HG02840 (cell line): ENCODE measurements around the gene IMMP1L.

Experiments
- ATAC-seq: cut with Tn5 transposase; IDR thresholded peaks from one replicate; pipeline ENCODE4 v1.9.1; 2021; ENCODE audit warnings: mild to moderate bottlenecking, moderate library complexity, moderate number of reproducible peaks; ENCODE audit not compliant: unreplicated experiment, low FRiP score

The IMMP1L gene

GRCh38 chr11:31477528-31478222 lies 31.7 kb downstream of the IMMP1L start:
- no peak for ATAC-seq

GRCh38 chr11:31474083-31474482 lies 35.3 kb downstream of the IMMP1L start:
- ATAC-seq = no peak

GRCh38 chr11:31464436-31464835 lies 45.0 kb downstream of the IMMP1L start:
- ATAC-seq = no peak

DNA sequence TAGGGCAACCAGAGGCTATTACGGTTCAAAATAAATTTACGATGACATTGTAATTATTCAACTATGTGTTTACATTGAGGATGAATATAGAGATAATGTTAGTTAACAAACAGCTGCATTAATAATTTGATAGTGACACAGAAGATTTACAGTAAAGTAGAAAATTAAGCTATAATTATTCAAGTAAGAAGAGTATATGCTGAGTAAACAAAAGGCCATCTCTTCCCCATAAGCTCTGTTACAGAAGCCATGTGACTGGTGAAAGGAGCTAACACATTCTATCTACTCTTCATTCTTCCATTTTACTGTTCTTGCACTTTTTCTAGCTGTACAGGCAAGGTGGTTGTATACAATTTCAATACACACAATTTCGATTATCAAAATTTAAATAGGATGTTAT lies 54.2 kb downstream of the IMMP1L start:
- no peak for ATAC-seq

DNA sequence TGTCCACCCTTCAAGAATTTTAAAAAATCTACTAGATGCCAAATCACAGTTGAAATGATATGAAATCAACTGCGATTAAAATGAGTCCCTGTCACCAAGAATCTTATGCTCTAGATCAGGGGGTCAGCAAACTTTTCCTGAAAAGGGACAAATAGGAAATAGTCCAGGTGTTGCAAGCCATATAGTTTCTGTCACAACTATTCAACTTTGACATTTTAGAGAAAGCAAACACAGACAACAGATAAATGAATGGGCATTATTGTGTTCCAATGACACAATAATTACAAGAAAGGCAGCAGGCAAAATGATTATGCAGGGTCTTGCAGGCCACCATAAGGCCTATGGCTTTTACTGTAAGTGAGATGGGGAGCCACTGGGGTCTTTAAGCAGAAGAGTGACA lies 58.6 kb downstream of the IMMP1L start:
- ATAC-seq = no peak

DNA sequence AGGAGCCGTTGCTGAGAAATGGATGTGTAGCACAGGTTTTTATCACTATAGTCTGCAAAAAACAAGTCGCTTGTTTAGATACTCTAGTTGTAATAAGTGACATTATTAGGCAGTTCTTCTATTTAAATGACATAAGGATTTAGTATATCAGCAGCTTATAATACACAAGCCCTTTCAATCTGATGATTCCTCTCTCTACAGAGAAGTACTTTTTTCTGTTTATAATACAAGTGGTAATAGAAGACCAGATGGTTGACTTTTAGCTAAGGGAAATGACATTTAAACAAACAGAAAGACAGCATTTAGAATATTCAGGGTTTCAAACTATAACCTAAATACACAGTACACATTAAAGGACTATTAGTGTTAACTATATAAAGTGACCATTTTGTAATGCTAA lies 60.4 kb downstream of the IMMP1L start:
- ATAC-seq = no peak

- no peak for ATAC-seq
Measured at GRCh38 chr11:31445621-31446020, 63.8 kb downstream of the IMMP1L start.

GRCh38 chr11:31443802-31444201 lies 65.6 kb downstream of the IMMP1L start:
- no peak for ATAC-seq

GRCh38 chr11:31442086-31442485 lies 67.3 kb downstream of the IMMP1L start:
- ATAC-seq = no peak

DNA sequence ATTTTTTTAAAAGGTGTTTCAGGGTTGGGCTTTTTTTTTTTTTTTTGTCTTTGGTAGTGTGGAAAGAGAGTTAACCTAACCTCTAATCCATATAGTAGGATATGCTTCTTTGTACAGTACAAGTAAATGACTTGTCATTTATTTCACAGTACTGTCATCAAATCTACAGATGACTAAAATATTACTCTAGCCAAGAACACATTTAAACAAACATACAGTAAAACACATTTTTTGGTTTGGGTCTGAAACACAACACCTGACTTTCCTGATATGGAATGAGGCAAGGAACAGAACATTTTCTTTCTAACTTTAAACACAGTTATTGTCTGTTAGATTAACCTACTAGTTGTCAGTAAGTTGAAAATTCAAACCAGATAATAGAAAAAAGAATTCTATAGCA lies 68.1 kb downstream of the IMMP1L start:
- no peak for ATAC-seq

DNA sequence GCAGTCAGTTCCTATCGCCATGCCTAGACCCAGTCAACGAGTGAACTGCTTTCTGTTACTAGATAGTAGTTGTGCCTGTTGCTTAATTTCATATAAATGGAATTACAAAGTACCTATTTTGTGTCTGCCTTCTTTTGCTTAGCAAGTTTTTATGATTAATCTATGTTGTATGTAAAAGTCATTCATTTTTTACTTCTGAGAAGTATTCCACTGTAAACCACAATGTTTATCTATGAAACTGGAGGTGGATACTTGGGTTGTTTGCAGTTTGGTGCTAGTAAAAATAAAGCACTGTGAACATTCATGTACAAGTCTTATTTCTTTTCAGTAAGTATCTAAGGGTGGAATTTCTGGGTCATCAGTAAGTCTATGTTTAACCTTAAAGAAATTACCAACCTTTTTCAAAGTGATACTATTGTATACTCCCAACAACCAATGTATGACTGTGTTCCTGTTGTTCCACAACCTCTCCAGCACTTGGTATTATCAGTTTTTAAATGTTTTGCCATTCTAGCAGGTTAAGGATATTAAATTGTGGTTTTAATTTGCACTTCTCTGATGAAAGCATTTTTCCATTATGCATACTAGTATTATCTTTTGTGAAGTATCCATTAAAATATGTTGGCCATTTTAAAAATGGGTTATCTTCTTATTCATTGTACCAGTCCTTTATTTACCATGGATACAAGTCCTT lies 71.5 kb downstream of the IMMP1L start:
- no peak for ATAC-seq

DNA sequence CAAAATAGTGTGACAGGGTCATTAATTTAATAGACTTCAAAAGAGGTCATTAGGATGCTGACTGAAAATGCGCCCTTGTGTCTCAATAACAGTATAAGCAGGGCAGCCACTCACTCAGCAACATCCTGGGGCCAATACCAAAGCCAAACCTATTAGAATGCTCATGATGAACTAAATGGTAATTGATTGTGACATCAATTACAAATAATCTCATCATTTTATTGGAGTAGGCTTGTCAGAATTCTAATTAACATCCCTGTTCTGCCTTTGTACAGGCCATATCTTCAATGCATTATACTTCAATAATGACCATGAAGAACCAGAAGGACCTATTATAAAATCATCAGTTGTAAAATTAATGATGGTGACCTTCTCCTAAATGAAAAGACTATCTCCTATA lies 75.6 kb downstream of the IMMP1L start:
- ATAC-seq = no peak

GRCh38 chr11:31424652-31425051 lies 84.8 kb downstream of the IMMP1L start:
- no peak for ATAC-seq

- no peak for ATAC-seq
Measured at GRCh38 chr11:31422703-31423102, 86.7 kb downstream of the IMMP1L start.

DNA sequence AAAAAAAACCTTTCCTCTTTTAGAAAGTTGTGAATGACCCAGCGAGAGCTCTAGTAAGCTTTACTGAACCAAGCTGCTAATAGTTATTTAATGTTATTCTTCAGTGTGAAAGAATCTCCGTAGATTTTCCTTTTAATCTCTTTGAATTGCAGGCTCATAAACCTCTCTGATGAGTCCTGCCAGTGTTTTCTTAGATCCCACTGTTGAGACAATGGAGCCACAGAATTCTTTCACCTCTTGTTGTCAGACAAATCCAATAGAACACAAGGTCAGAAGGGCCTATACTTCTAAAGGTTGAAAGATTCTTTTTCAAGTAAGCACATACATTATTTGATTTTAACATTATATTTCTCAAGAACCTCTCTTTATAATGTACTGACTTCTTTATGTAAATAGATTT lies 87.6 kb downstream of the IMMP1L start:
- no peak for ATAC-seq

GRCh38 chr11:31419669-31420068 lies 89.8 kb downstream of the IMMP1L start:
- ATAC-seq = no peak

DNA sequence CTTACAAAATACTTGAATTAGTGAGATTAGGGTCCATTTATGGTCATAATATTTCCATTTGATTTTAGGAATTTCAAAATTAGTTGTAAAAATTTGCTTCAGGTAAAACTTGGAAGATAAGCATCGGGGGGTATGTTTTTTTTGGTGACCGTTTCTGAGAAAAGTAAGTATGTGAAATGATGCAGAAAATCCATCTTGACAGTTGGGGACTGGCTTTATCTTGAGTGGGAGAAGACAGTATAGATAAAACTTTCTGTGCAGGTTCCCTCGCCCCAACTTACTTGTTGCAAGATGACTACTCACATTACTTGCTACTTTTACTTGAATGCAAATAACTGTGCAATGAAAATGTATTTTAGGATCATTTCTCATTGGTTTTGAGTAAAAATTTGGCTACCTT lies 90.3 kb downstream of the IMMP1L start:
- no peak for ATAC-seq

GRCh38 chr11:31417816-31418215 lies 91.6 kb downstream of the IMMP1L start:
- ATAC-seq = no peak

- no peak for ATAC-seq
Measured at GRCh38 chr11:31417357-31417756, 92.1 kb downstream of the IMMP1L start.

GRCh38 chr11:31415435-31415834 lies 94.0 kb downstream of the IMMP1L start:
- ATAC-seq = no peak

DNA sequence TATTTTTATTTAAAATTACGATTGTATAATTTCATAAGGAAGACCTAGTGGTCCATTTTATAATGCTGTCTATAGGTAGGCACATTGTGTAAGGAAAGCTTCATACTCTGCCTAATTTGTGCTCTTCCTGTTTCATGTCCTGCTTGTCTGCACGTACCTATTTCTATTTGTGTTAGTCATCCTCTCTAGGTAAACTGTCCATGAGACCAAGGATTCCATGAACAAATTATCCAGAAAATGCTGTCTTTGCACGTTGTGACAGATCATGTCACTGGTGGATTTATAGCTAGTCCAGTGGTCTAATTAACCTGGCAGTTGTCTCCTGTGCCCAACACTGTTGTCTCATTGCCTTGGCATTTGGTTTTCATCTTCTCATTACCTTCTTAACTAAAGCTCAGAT lies 95.1 kb downstream of the IMMP1L start:
- ATAC-seq = no peak

GRCh38 chr11:31412946-31413345 lies 96.5 kb downstream of the IMMP1L start:
- no peak for ATAC-seq
